ENCODE results near the gene OXT.

DNA sequence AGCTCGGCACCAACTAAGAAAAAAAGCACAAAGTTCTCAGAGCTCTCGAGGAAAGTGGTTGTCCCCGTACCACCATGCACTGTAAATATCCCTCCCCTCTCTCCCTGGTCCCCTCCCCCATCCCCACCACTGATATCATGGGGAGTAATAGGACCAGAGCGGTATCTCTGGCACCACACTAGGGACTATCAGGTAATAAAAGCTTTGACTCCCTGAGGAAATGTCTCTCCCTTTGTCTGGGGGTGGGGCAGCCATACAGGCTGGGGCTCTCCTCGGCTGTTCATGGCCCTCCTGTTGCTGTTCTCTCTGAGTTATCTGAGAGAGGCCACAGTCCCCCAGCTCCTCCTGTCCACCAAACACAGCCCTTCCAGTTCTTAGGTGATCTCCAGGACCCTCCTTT, 33.0 kb upstream of the OXT start:
- TF ChIP-seq, protein P1, sequence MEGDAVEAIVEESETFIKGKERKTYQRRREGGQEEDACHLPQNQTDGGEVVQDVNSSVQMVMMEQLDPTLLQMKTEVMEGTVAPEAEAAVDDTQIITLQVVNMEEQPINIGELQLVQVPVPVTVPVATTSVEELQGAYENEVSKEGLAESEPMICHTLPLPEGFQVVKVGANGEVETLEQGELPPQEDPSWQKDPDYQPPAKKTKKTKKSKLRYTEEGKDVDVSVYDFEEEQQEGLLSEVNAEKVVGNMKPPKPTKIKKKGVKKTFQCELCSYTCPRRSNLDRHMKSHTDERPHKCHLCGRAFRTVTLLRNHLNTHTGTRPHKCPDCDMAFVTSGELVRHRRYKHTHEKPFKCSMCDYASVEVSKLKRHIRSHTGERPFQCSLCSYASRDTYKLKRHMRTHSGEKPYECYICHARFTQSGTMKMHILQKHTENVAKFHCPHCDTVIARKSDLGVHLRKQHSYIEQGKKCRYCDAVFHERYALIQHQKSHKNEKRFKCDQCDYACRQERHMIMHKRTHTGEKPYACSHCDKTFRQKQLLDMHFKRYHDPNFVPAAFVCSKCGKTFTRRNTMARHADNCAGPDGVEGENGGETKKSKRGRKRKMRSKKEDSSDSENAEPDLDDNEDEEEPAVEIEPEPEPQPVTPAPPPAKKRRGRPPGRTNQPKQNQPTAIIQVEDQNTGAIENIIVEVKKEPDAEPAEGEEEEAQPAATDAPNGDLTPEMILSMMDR (IDR thresholded peaks at IDR 0.05), result no peak
- no peak for TF ChIP-seq POLR2A (IDR thresholded peaks at IDR 0.05)
- no peak for TF ChIP-seq EP300 (IDR thresholded peaks at IDR 0.05)
